A549 (cell line): Measurements from ENCODE around the gene SLC35F4. TPM values are rescaled to one million over a fixed set of nuclear protein-coding genes. Genes with fewer than 3 reads are reported as not detected.

ENCODE experiments used
- ATAC-seq, 2 experiments: fragments of 200-7000 bp in 1 of 2; fragments of >200 bp in 1 of 2; cut with Nextera tagmentation in 1 of 2; cut with Tn5 transposase in 1 of 2; 3 replicates each; pipeline versions ENCODE4 v1.8.0 to v1.9.1; 2018 to 2020; ENCODE audit warnings: mild to moderate bottlenecking in 1 of 2, moderate library complexity in 1 of 2
- CTCF ChIA-PET: fragments of 300-600 bp; sonication (Branson Sonifier 250); formaldehyde crosslinking; extraction: SDS; loops from one replicate; lab custom pipeline; 2021; ENCODE audit warnings: antibody characterized with exemption, inconsistent platforms; lab: Yijun Ruan, JAX
- POLR2A ChIA-PET: fragments of 350-600 bp; formaldehyde crosslinking; extraction: SDS; loops from one replicate; lab custom pipeline; 2021; ENCODE audit warnings: antibody characterized with exemption, inconsistent platforms; lab: Yijun Ruan, JAX
- DNase-seq, 2 experiments: peaks; one replicate each; pipeline versions ENCODE4 v3.0.0 to v3.0.0-alpha.2; 2011 to 2016; ENCODE audit warnings: low read depth in 1 of 2, low spot score in 1 of 2
- FAIRE-seq: peaks from 2 replicates; lab custom pipeline; 2011; peaks lifted over from hg19 to GRCh38; lab: Jason Lieb, UNC
- H3K27ac ChIP-seq, 2 experiments: fragments of >200 bp; sonication (Bioruptor Twin); formaldehyde crosslinking; 3 replicates each; pipeline ENCODE4 v1.5.1; 2016 to 2017
- H3K4me1 ChIP-seq: fragments of >200 bp; sonication (Bioruptor Twin); formaldehyde crosslinking; 3 replicates; pipeline ENCODE4 v1.6.1; 2016
- H3K4me2 ChIP-seq: fragments of >200 bp; sonication (Bioruptor Twin); formaldehyde crosslinking; 3 replicates; pipeline ENCODE4 v1.6.1; 2016
- H3K4me3 ChIP-seq: fragments of >200 bp; sonication (Bioruptor Twin); formaldehyde crosslinking; 3 replicates; pipeline ENCODE4 v1.5.1; 2016
- H3K9me3 ChIP-seq: fragments of >200 bp; sonication (Bioruptor Twin); formaldehyde crosslinking; 3 replicates; pipeline ENCODE4 v1.6.1; 2016
- ATOH8 ChIP-seq: fragments of 250-450 bp; sonication (Bioruptor Pico); IDR thresholded peaks from 2 replicates; pipeline ENCODE4 v1.5.0; 2020; ENCODE audit warnings: low read depth, mild to moderate bottlenecking, moderate library complexity
- BHLHE40 ChIP-seq: IDR thresholded peaks from 2 replicates; pipeline ENCODE4 v1.6.1; 2012; ENCODE audit warnings: low read depth, low read length, inconsistent platforms
- CEBPB ChIP-seq, 2 experiments: fragments of >200 bp in 1 of 2; sonication (Bioruptor Twin) in 1 of 2; formaldehyde crosslinking in 1 of 2; IDR thresholded peaks; 2 replicates each; pipeline ENCODE4 v1.6.1; 2012 to 2016
- CHD2 ChIP-seq: fragments of 150-350 bp; IDR thresholded peaks from 2 replicates; pipeline ENCODE4 v1.6.1; 2014; ENCODE audit warnings: low read length; ENCODE audit not compliant: partially characterized antibody
- EHF ChIP-seq: fragments of 250-450 bp; sonication (Bioruptor Pico); IDR thresholded peaks from 2 replicates; pipeline ENCODE4 v1.5.0; 2020; ENCODE audit warnings: mild to moderate bottlenecking
- ELK1 ChIP-seq: fragments of 150-350 bp; IDR thresholded peaks from 2 replicates; pipeline ENCODE4 v1.6.1; 2014; ENCODE audit warnings: low read depth, mild to moderate bottlenecking, low read length
- EP300 ChIP-seq, 2 experiments: fragments of >200 bp; sonication (Bioruptor Twin); formaldehyde crosslinking; IDR thresholded peaks; 2 replicates in 1 of 2; 3 replicates in 1 of 2; pipeline ENCODE4 v1.6.1; 2016 to 2017
- FOSB ChIP-seq: fragments of 250-450 bp; sonication (Bioruptor Pico); IDR thresholded peaks from 2 replicates; pipeline ENCODE4 v1.5.0; 2020; ENCODE audit warnings: mild to moderate bottlenecking, moderate library complexity
- FOSL2 ChIP-seq, 2 experiments: fragments of 450-650 bp in 1 of 2; fragments of >200 bp in 1 of 2; sonication (Bioruptor Twin) in 1 of 2; formaldehyde crosslinking; IDR thresholded peaks; 2 replicates each; pipeline versions ENCODE4 v1.5.0 to v1.6.1; 2016 to 2020; ENCODE audit warnings: mild to moderate bottlenecking in 1 of 2, moderate library complexity in 1 of 2
- GATA3 ChIP-seq: IDR thresholded peaks from 2 replicates; pipeline ENCODE4 v1.6.1; 2012; ENCODE audit warnings: borderline replicate concordance
- HES2 ChIP-seq: fragments of >200 bp; sonication (Bioruptor Twin); formaldehyde crosslinking; IDR thresholded peaks from 2 replicates; pipeline ENCODE4 v1.6.1; 2016
- HOXA7 ChIP-seq: fragments of 250-450 bp; sonication (Bioruptor Pico); IDR thresholded peaks from 2 replicates; pipeline ENCODE4 v1.5.0; 2020; ENCODE audit warnings: mild to moderate bottlenecking, moderate library complexity
- HOXB13 ChIP-seq: fragments of 250-450 bp; sonication (Bioruptor Pico); IDR thresholded peaks from 2 replicates; pipeline ENCODE4 v1.5.0; 2020; ENCODE audit warnings: low read depth, mild to moderate bottlenecking, moderate library complexity
- HOXB5 ChIP-seq: fragments of 250-450 bp; sonication (Bioruptor Pico); IDR thresholded peaks from 2 replicates; pipeline ENCODE4 v1.5.0; 2020; ENCODE audit warnings: mild to moderate bottlenecking, moderate library complexity
- JUN ChIP-seq, 2 experiments: fragments of >200 bp; sonication (Bioruptor Twin); formaldehyde crosslinking; IDR thresholded peaks; 2 replicates in 1 of 2; 3 replicates in 1 of 2; pipeline ENCODE4 v1.6.1; 2016 to 2017
- JUNB ChIP-seq: fragments of >200 bp; sonication (Bioruptor Twin); formaldehyde crosslinking; IDR thresholded peaks from 2 replicates; pipeline ENCODE4 v1.6.1; 2016
- KDM1A ChIP-seq: fragments of 200-600 bp; sonication (generic); IDR thresholded peaks from 2 replicates; pipeline ENCODE4 v1.6.1; 2016; ENCODE audit warnings: low read depth, mild to moderate bottlenecking
- MAFK ChIP-seq: fragments of 450-650 bp; IDR thresholded peaks from 2 replicates; pipeline ENCODE4 v1.6.1; 2014; ENCODE audit not compliant: partially characterized antibody
- MAZ ChIP-seq: fragments of 150-350 bp; IDR thresholded peaks from 2 replicates; pipeline ENCODE4 v1.6.1; 2014; ENCODE audit warnings: antibody characterized with exemption, low read depth, low read length, borderline replicate concordance
- MYC ChIP-seq: IDR thresholded peaks from 2 replicates; pipeline ENCODE4 v1.6.1; 2012; ENCODE audit warnings: mild to moderate bottlenecking, inconsistent platforms, low read length, improper control_type of control experiment, borderline replicate concordance
- PHF8 ChIP-seq: fragments of 200-600 bp; sonication (generic); IDR thresholded peaks from 2 replicates; pipeline ENCODE4 v1.6.1; 2016; ENCODE audit warnings: low read depth, mild to moderate bottlenecking, antibody characterized with exemption, moderate library complexity, borderline replicate concordance
- POLR2A ChIP-seq: IDR thresholded peaks from 2 replicates; pipeline ENCODE4 v1.6.1; 2012; ENCODE audit warnings: mild to moderate bottlenecking, low read length
- RCOR1 ChIP-seq: fragments of 150-350 bp; IDR thresholded peaks from 2 replicates; pipeline ENCODE4 v1.6.1; 2014; ENCODE audit warnings: antibody characterized with exemption, low read length, low read depth
- RFX5 ChIP-seq: fragments of 450-650 bp; IDR thresholded peaks from 2 replicates; pipeline ENCODE4 v1.7.1; 2014; ENCODE audit warnings: antibody characterized with exemption, mild to moderate bottlenecking, moderate library complexity
- SREBF2 ChIP-seq: fragments of 450-650 bp; IDR thresholded peaks from 2 replicates; pipeline ENCODE4 v1.6.1; 2014; ENCODE audit warnings: mild to moderate bottlenecking, moderate library complexity
- ZC3H11A ChIP-seq: fragments of 450-650 bp; IDR thresholded peaks from 2 replicates; pipeline ENCODE4 v1.6.1; 2014; ENCODE audit warnings: antibody characterized with exemption, mild to moderate bottlenecking
- ZNF302 ChIP-seq: fragments of 250-450 bp; sonication (Bioruptor Pico); IDR thresholded peaks from 2 replicates; pipeline ENCODE4 v1.9.0; 2021; ENCODE audit warnings: inconsistent platforms, mild to moderate bottlenecking, moderate library complexity
- ZSCAN20 ChIP-seq: fragments of 250-450 bp; sonication (Bioruptor Pico); IDR thresholded peaks from 2 replicates; pipeline ENCODE4 v1.8.0; 2022; ENCODE audit warnings: mild to moderate bottlenecking, moderate library complexity
- WGBS: methylation state at CpG from one replicate; pipeline ENCODE4 v1.1.6; 2017; ENCODE audit errors: missing lambda C conversion rate; 5-methylcytosine and 5-hydroxymethylcytosine counted together
- polyA plus RNA-seq, 4 experiments: library from polyadenylated mRNA; depleted of rRNA in 3 of 4; stranded (reverse); fragments of >200 nt; fragmentation: RNase III in 1 of 4; extraction: RNeasy Plus Mini Kit Qiagen cat#74134 plus additional on column Dnase treatment in 1 of 4; gene quantifications; 2 replicates in 3 of 4; 3 replicates in 1 of 4; pipeline ENCODE4 v1.2.3, GENCODE V29; 2011 to 2017
- TF ChIP-seq, protein P1 (sequence below): IDR thresholded peaks from 2 replicates; pipeline ENCODE4 v1.6.1; 2012
- TF ChIP-seq, protein P2 (sequence below): fragments of 250-450 bp; sonication (Bioruptor Pico); IDR thresholded peaks from 2 replicates; pipeline ENCODE4 v1.5.0; 2021; ENCODE audit warnings: mild to moderate bottlenecking, moderate library complexity, borderline replicate concordance

The SLC35F4 gene
- polyA plus RNA-seq, 2 of the 4 experiments (the other 2 are of a cell fraction) = not detected

- H3K4me3 ChIP-seq = no peak overlapping the region
- H3K27ac ChIP-seq = no peak overlapping the region
- 7% methylated on average over 3 of the region's 3 CpGs for WGBS
- TF ChIP-seq HOXA7 (CRISPR knock-in tag) (no peak), HES2 (no peak), ZNF302 (no peak), CHD2 (no peak), FOSL2 (IDR thresholded peaks at IDR 0.05) (no peak), FOSL2 (CRISPR knock-in tag; IDR thresholded peaks at IDR 0.05) (no peak), JUNB (no peak), ZSCAN20 (CRISPR knock-in tag) (no peak), PHF8 (no peak), GATA3 (no peak), EHF (no peak), CEBPB (IDR thresholded peaks at IDR 0.05) (no peak), JUN (IDR thresholded peaks at IDR 0.05) (no peak), ZC3H11A (no peak), FOSB (no peak), RFX5 (no peak), BHLHE40 (no peak), KDM1A (no peak)
- TF ChIP-seq, protein P1, sequence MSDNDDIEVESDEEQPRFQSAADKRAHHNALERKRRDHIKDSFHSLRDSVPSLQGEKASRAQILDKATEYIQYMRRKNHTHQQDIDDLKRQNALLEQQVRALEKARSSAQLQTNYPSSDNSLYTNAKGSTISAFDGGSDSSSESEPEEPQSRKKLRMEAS = no peak
- TF ChIP-seq, protein P2, sequence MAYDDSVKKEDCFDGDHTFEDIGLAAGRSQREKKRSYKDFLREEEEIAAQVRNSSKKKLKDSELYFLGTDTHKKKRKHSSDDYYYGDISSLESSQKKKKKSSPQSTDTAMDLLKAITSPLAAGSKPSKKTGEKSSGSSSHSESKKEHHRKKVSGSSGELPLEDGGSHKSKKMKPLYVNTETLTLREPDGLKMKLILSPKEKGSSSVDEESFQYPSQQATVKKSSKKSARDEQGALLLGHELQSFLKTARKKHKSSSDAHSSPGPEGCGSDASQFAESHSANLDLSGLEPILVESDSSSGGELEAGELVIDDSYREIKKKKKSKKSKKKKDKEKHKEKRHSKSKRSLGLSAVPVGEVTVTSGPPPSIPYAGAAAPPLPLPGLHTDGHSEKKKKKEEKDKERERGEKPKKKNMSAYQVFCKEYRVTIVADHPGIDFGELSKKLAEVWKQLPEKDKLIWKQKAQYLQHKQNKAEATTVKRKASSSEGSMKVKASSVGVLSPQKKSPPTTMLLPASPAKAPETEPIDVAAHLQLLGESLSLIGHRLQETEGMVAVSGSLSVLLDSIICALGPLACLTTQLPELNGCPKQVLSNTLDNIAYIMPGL (CRISPR knock-in tag) = no peak
- TF ChIP-seq, all 56 proteins: peak for 0
- POLR2A ChIA-PET = no interaction called here
- H3K9me3 ChIP-seq = no peaks in the 10 kb centered on the region
- H3K4me2 ChIP-seq = no peak overlapping the region
- FAIRE-seq = no peak
- CTCF ChIA-PET = interaction anchor here (0.7 to 3.2 kb wide), 28 partner anchors 11 to 385 kb away, joined by 3 to 40 read pairs (median 4); partner anchors contain the start of gene CCDC198
- ATAC-seq = peak in 1 of 2 experiments; percentile 23; a peak in 1 of 6 replicates
- DNase-seq = no peak
- H3K4me1 ChIP-seq = no peaks in the 10 kb centered on the region; the same call in 2 of the 3 replicates
Measured at GRCh38 chr14:57870686-57871457, 5.0 kb upstream of the SLC35F4 start.

DNA sequence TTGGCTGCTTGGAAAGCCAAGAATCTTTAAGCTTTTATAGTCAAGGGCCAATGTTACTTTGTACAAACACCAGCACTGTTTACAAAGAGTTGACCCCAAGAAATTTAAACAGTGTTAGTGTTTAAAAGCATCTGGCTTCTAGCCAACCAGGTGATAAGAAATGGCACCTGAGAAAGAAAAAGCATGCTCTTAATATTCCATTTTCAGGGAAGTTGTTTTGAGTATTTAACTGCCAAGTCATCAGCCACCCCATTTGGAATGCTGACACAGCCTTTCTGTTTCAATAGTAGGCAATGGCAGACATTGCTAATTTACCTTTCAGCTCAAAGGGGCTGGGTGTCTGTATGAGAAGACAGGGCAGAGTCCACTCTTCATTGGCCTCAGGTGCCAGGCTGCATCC is 3.7 kb upstream of the SLC35F4 start:
- no peaks in the 10 kb centered on the region; the same call in 2 of the 3 replicates for H3K4me1 ChIP-seq
- TF ChIP-seq MAFK (peak; percentile 80), MAZ (no peak)
- DNase-seq (no peak), FAIRE-seq (no peak), ATAC-seq (no peak)
- POLR2A ChIA-PET = no interaction called here
- H3K4me3 ChIP-seq = no peak overlapping the region
- H3K27ac ChIP-seq = no peak overlapping the region
- CTCF ChIA-PET = interaction anchor here (1.4 kb wide), 1 partner anchor 25 kb away, joined by 5 read pairs; no protein-coding TSS in a partner anchor
- no peaks in the 10 kb centered on the region for H3K9me3 ChIP-seq
- no peak overlapping the region for H3K4me2 ChIP-seq

GRCh38 chr14:57866199-57866705 is 360 bp upstream of the SLC35F4 start:
- ATAC-seq (no peak), FAIRE-seq (no peak), DNase-seq (no peak)
- ChIA-PET POLR2A (no interaction called here), CTCF (interaction anchor here (0.6 to 1.5 kb wide), 3 partner anchors 20 to 1033 kb away, joined by 3 to 5 read pairs (median 3); no protein-coding TSS in a partner anchor)
- peak overlapping the region; percentile 34; the same call in 1 of the 3 replicates for H3K4me3 ChIP-seq
- H3K27ac ChIP-seq = no peak overlapping the region
- TF ChIP-seq EP300 (IDR thresholded peaks at IDR 0.05) = no peak
- TF ChIP-seq HES2 = no peak
- TF ChIP-seq JUNB = no peak
- TF ChIP-seq HOXB13 = no peak
- no peak for TF ChIP-seq ATOH8 (CRISPR knock-in tag)
- TF ChIP-seq HOXB5 (CRISPR knock-in tag) = no peak
- no peak for TF ChIP-seq RCOR1
- TF ChIP-seq ELK1 = no peak
- no peak for TF ChIP-seq KDM1A
- no peak for TF ChIP-seq CEBPB (IDR thresholded peaks at IDR 0.05)
- TF ChIP-seq SREBF2 = no peak
- TF ChIP-seq MAZ = no peak
- no peak for TF ChIP-seq POLR2A
- no peak for TF ChIP-seq MYC
- 54% methylated on average over 12 of the region's 19 CpGs for WGBS
- no peaks in the 10 kb centered on the region for H3K9me3 ChIP-seq
- no peaks in the 10 kb centered on the region; the same call in 2 of the 3 replicates for H3K4me1 ChIP-seq
- H3K4me2 ChIP-seq = peak overlapping the region; percentile 82
